DOHH2 (cell line): ENCODE results near the gene NOTO.

Experiments
- H3F3A ChIP-seq: fragments of 200-600 bp; sonication (generic), shearing (Covaris generic); 2 replicates; pipeline ENCODE4 v1.6.0; 2016; ENCODE audit warnings: antibody characterized with exemption, mild to moderate bottlenecking; ENCODE audit not compliant: control insufficient read depth, insufficient read depth
- H3K27ac ChIP-seq: fragments of 200-600 bp; sonication (generic); 2 replicates; pipeline ENCODE4 v1.5.1; 2014; ENCODE audit warnings: low read depth, mild to moderate bottlenecking, low read length, moderate library complexity
- H3K27me3 ChIP-seq: fragments of 200-600 bp; sonication (generic); 2 replicates; pipeline ENCODE4 v1.6.1; 2014; ENCODE audit warnings: mild to moderate bottlenecking, low read length, mixed read lengths; ENCODE audit not compliant: control insufficient read depth
- H3K36me3 ChIP-seq: fragments of 200-600 bp; sonication (generic); 2 replicates; pipeline ENCODE4 v1.6.1; 2014; ENCODE audit warnings: mild to moderate bottlenecking, low read length, moderate library complexity, mixed read lengths; ENCODE audit not compliant: control insufficient read depth
- H3K4me1 ChIP-seq: fragments of 200-600 bp; sonication (generic); 2 replicates; pipeline ENCODE4 v1.6.1; 2014; ENCODE audit warnings: mild to moderate bottlenecking, low read length, mixed read lengths; ENCODE audit not compliant: control insufficient read depth
- H3K4me2 ChIP-seq: fragments of 200-600 bp; sonication (generic); 2 replicates; pipeline ENCODE4 v1.6.0; 2014; ENCODE audit warnings: mild to moderate bottlenecking, low read length, moderate library complexity
- H3K4me3 ChIP-seq: fragments of 200-600 bp; sonication (generic); 2 replicates; pipeline ENCODE4 v1.5.1; 2014; ENCODE audit warnings: mild to moderate bottlenecking, low read length, mixed read lengths
- H3K79me2 ChIP-seq: fragments of 200-600 bp; sonication (generic); 2 replicates; pipeline ENCODE4 v1.6.1; 2014; ENCODE audit warnings: mild to moderate bottlenecking, low read length, mixed read lengths; ENCODE audit not compliant: control insufficient read depth
- H3K9me2 ChIP-seq: fragments of 200-600 bp; sonication (generic); replicated peaks from 2 replicates; pipeline ENCODE4 v1.6.1; 2014; ENCODE audit warnings: mild to moderate bottlenecking, low read length, mixed read lengths; ENCODE audit not compliant: control insufficient read depth
- H3K9me3 ChIP-seq: fragments of 200-600 bp; sonication (generic); 2 replicates; pipeline ENCODE4 v1.6.1; 2014; ENCODE audit warnings: antibody characterized with exemption, low read length, mixed read lengths; ENCODE audit not compliant: control insufficient read depth, insufficient read depth
- H4K20me1 ChIP-seq: fragments of 200-600 bp; sonication (generic); 2 replicates; pipeline ENCODE4 v1.6.0; 2014; ENCODE audit warnings: low read depth, mild to moderate bottlenecking, antibody characterized with exemption, low read length, moderate library complexity; ENCODE audit not compliant: control insufficient read depth, insufficient read depth
- EZH2phosphoT487 ChIP-seq: fragments of 200-600 bp; sonication (generic); IDR thresholded peaks from 2 replicates; pipeline ENCODE4 v1.6.1; 2017; ENCODE audit warnings: borderline replicate concordance, mild to moderate bottlenecking, antibody characterized with exemption, low read length, moderate library complexity, mixed read lengths
- TF ChIP-seq, protein P1 (sequence below): fragments of 200-600 bp; sonication (generic); IDR thresholded peaks from one replicate; pipeline ENCODE4 v1.5.1; 2014; ENCODE audit warnings: antibody characterized with exemption, mild to moderate bottlenecking, low read depth, low read length; ENCODE audit not compliant: poor library complexity, severe bottlenecking

NOTO gene

DNA sequence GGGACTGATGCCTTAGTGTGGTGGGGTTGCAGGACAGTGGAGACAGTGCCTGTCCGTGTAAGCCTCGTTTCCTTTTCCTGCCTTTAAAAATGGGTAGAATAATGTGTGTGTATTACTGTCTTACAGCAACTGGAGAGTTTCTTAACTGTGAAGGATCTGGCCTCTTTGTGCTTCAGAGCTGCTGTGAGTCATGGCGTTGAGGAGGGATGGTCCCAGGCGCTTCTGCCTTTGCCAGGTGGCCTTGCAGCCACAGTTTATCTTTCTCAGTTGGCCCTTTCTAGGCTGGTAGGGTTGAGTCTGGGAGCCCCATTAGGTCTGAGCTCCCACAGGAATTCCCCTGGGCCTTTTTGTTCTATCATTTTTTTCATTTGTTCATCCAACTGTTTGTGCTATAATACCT, 21.4 kb downstream of the NOTO start:
- peaks cover 61% of the 10 kb centered on the region for H3K36me3 ChIP-seq
- no peak overlapping the region for H3K27ac ChIP-seq
- H3K4me1 ChIP-seq, result no peaks in the 10 kb centered on the region
- H4K20me1 ChIP-seq, result no peaks in the 10 kb centered on the region
- no peaks in the 10 kb centered on the region for H3F3A ChIP-seq
- TF ChIP-seq, protein P1, sequence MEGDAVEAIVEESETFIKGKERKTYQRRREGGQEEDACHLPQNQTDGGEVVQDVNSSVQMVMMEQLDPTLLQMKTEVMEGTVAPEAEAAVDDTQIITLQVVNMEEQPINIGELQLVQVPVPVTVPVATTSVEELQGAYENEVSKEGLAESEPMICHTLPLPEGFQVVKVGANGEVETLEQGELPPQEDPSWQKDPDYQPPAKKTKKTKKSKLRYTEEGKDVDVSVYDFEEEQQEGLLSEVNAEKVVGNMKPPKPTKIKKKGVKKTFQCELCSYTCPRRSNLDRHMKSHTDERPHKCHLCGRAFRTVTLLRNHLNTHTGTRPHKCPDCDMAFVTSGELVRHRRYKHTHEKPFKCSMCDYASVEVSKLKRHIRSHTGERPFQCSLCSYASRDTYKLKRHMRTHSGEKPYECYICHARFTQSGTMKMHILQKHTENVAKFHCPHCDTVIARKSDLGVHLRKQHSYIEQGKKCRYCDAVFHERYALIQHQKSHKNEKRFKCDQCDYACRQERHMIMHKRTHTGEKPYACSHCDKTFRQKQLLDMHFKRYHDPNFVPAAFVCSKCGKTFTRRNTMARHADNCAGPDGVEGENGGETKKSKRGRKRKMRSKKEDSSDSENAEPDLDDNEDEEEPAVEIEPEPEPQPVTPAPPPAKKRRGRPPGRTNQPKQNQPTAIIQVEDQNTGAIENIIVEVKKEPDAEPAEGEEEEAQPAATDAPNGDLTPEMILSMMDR, result no peak
- TF ChIP-seq EZH2phosphoT487, result no peak
- no peaks in the 10 kb centered on the region for H3K9me3 ChIP-seq
- H3K27me3 ChIP-seq, result no peaks in the 10 kb centered on the region
- H3K4me2 ChIP-seq, result no peak overlapping the region
- peaks cover 2% of the 10 kb centered on the region for H3K79me2 ChIP-seq
- H3K9me2 ChIP-seq, result no peaks in the 10 kb centered on the region
- no peak overlapping the region for H3K4me3 ChIP-seq

DNA sequence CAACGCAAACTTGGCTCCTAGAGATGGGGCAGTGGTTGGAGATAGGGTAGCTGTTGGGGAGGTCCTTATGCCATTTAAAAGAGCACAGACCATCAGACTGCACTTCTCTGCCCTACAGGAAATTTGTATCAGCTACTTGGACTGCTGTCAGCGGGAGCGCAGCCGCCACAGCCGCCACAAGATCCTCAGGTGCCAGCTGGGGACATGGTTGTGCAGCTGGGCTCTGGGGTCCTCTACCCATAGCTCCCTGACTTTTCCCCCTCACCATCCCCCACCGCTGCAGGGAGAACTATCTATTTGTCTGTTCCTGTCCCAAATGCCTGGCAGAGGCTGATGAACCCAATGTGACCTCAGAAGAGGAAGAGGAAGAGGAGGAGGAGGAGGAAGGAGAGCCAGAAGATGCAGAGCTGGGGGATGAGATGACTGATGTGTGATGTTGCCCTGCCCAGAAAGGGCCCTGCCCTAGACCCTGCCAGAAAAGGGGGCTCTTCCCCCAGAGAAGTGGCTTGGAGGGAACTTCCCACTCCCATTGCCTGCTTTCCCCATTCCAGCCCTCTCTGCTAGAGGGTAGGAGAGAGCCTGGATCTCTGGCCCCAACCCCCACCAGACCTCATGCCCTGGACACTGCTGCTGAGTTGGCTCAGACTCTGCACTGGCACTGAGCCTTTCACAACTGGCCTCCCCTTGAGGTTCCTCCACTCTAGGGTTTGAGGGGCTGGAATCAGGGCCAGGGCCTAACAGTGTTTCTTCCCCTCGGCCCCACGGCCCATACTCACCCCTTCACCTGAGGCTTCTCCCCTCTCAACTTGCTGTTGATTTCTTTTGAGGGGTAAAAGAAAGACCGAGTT, 23.4 kb downstream of the NOTO start:
- Histone ChIP-seq H3K9me2 (no peaks in the 10 kb centered on the region), H4K20me1 (no peaks in the 10 kb centered on the region), H3K27me3 (no peaks in the 10 kb centered on the region), H3K4me3 (no peak overlapping the region), H3K27ac (no peak overlapping the region), H3F3A (no peaks in the 10 kb centered on the region), H3K79me2 (no peaks in the 10 kb centered on the region), H3K9me3 (no peaks in the 10 kb centered on the region), H3K36me3 (peaks cover 54% of the 10 kb centered on the region), H3K4me2 (no peak overlapping the region), H3K4me1 (no peaks in the 10 kb centered on the region)
- TF ChIP-seq EZH2phosphoT487, result no peak
- TF ChIP-seq, protein P1, result no peak

DNA sequence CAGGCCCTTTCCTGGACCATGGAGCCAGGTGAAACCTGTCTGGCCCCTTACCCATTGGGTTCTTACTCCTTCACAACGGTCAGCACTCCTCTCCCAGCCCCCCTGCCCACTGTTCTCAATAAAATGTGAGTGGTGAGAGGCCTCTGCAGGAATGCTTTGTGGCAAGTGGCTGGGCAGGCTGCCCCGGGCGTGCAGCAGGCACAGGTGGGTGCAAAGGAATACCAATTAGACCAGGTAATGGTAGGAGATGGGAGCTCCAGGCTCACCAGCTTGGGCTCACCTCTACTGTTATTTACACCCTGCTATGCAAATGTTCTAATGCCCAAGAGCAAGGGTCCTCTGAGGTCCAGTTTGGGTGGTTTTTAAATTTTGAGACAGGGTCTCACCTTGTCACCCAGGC, 24.7 kb downstream of the NOTO start:
- H3F3A ChIP-seq, result no peaks in the 10 kb centered on the region
- no peaks in the 10 kb centered on the region for H4K20me1 ChIP-seq
- no peak overlapping the region for H3K4me2 ChIP-seq
- H3K79me2 ChIP-seq, result no peaks in the 10 kb centered on the region
- no peaks in the 10 kb centered on the region for H3K27me3 ChIP-seq
- peaks cover 42% of the 10 kb centered on the region for H3K36me3 ChIP-seq
- no peaks in the 10 kb centered on the region for H3K9me2 ChIP-seq
- no peak overlapping the region for H3K27ac ChIP-seq
- H3K4me1 ChIP-seq, result no peaks in the 10 kb centered on the region
- TF ChIP-seq EZH2phosphoT487, result no peak
- TF ChIP-seq, protein P1, result no peak
- no peak overlapping the region for H3K4me3 ChIP-seq
- H3K9me3 ChIP-seq, result no peaks in the 10 kb centered on the region
